Measurements from ENCODE around the gene MBOAT1. TPM values are rescaled to one million over a fixed set of nuclear protein-coding genes. Genes with fewer than 3 reads are reported as not detected.

MBOAT1 gene
- total RNA-seq, 4 donors from 2014 or later, result 0.61 to 1.8 (median 1.1) TPM

DNA sequence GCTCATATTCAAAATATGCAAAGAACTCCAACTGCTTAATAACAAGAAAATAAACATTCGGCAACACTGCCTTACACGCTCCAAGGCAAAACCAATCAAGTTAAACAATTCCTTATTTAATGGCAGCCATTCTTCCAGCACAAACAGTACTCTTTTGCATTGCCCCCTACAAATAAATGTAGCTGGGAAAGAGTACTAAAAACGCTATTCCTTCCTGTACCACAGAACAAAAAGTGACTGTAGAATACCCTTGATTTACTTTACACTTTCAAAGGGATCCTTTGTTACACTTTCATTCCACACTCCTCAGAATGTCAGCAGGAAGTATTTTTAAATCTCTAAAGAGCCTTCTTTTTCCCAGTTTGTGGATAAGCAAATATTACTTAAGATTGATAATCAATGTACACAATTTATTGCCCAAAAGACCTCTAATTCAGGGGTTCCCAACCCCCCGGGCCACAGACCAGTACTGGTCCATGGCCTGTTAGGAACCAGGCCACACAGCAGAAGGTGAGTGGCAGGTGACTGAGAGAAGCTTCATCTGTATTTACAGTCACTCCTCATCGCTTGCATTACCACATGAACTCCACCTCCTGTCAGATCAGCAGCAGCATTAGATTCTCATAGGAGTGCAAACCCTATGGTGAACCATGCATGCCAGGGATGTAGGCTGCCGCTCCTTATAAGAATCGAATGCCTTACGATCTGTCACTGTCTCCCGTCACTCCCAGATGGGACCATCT is 51.6 kb downstream of the MBOAT1 start:
- Histone ChIP-seq H3K27ac (no peak overlapping the region), H3K36me3 (no peaks in the 10 kb centered on the region), H3K9me3 (no peaks in the 10 kb centered on the region), H3K4me1 (no peaks in the 10 kb centered on the region), H3K4me3 (no peak overlapping the region), H3K27me3 (no peaks in the 10 kb centered on the region)
- intact Hi-C loops (cut with DNase I; ENCODE audit: low total_unique reads) (no loop called here), in situ Hi-C loops (cut with MboI; ENCODE audit: low sequenced_read_pairs in 4 of 4) (no loop called here)
- TF ChIP-seq, protein P1, sequence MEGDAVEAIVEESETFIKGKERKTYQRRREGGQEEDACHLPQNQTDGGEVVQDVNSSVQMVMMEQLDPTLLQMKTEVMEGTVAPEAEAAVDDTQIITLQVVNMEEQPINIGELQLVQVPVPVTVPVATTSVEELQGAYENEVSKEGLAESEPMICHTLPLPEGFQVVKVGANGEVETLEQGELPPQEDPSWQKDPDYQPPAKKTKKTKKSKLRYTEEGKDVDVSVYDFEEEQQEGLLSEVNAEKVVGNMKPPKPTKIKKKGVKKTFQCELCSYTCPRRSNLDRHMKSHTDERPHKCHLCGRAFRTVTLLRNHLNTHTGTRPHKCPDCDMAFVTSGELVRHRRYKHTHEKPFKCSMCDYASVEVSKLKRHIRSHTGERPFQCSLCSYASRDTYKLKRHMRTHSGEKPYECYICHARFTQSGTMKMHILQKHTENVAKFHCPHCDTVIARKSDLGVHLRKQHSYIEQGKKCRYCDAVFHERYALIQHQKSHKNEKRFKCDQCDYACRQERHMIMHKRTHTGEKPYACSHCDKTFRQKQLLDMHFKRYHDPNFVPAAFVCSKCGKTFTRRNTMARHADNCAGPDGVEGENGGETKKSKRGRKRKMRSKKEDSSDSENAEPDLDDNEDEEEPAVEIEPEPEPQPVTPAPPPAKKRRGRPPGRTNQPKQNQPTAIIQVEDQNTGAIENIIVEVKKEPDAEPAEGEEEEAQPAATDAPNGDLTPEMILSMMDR (IDR thresholded peaks at IDR 0.05 in 4 of 5, conservative IDR thresholded peaks at IDR 0.05 in 1 of 5), result no peak
- no peak for TF ChIP-seq POLR2A (IDR thresholded peaks at IDR 0.05)
- ATAC-seq, result no peak
- DNase-seq, result no peak

DNA sequence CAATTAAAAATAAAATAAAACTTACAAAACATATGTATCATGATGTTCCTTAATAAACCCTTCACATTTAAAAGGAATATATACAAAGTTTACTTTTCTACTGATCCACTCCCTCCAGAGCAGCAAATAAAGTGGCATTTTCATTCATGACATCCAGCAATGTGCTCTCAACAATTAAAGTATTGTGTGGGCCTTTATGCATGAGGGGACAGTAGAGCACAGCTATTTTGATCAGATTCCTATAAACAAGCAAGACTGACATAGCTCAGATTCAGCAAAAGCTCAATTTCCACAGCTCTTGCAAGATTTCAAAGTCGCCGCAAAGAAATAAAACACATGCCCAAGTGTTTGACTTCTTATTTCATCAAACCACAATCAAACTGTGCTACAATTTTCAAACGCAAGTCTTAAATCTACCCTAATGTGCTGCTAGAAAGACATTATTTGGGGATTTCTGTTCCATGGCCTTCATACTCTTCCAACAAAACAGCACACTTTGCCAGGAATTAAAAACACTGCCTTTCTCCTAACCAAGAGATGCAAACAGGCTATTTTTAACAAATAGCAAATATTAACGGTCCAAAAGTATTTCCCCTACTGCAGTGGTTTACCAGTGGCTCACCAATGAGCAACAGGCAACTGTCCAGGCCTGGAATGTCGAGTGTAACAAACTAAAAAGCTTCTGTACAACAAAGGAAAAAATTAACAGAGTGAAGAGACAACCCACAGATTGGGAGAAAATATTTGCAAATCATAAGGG is 52.3 kb downstream of the MBOAT1 start:
- in situ Hi-C loops (cut with MboI; ENCODE audit: low sequenced_read_pairs in 4 of 4) (no loop called here), intact Hi-C loops (cut with DNase I; ENCODE audit: low total_unique reads) (no loop called here)
- no peaks in the 10 kb centered on the region for H3K27me3 ChIP-seq
- no peak for TF ChIP-seq POLR2A (IDR thresholded peaks at IDR 0.05)
- TF ChIP-seq, protein P1 (IDR thresholded peaks at IDR 0.05 in 4 of 5, conservative IDR thresholded peaks at IDR 0.05 in 1 of 5), result no peak
- no peak overlapping the region for H3K4me3 ChIP-seq
- no peaks in the 10 kb centered on the region for H3K9me3 ChIP-seq
- H3K36me3 ChIP-seq, result no peaks in the 10 kb centered on the region
- ATAC-seq, result no peak
- no peaks in the 10 kb centered on the region for H3K4me1 ChIP-seq
- H3K27ac ChIP-seq, result no peak overlapping the region
- no peak for DNase-seq

GRCh38 chr6:20159098-20159497 is 53.2 kb downstream of the MBOAT1 start:
- Histone ChIP-seq H3K27ac (no peak overlapping the region), H3K27me3 (no peaks in the 10 kb centered on the region), H3K36me3 (no peaks in the 10 kb centered on the region), H3K4me1 (no peaks in the 10 kb centered on the region), H3K4me3 (no peak overlapping the region), H3K9me3 (no peaks in the 10 kb centered on the region)
- in situ Hi-C loops (cut with MboI; ENCODE audit: low sequenced_read_pairs in 4 of 4) (no loop called here), intact Hi-C loops (cut with DNase I; ENCODE audit: low total_unique reads) (no loop called here)
- TF ChIP-seq POLR2A (IDR thresholded peaks at IDR 0.05), result no peak
- TF ChIP-seq, protein P1 (IDR thresholded peaks at IDR 0.05 in 4 of 5, conservative IDR thresholded peaks at IDR 0.05 in 1 of 5), result no peak
- ATAC-seq (no peak), DNase-seq (no peak)

- Histone ChIP-seq H3K27ac (no peak overlapping the region), H3K9me3 (no peaks in the 10 kb centered on the region), H3K4me1 (no peaks in the 10 kb centered on the region), H3K36me3 (no peaks in the 10 kb centered on the region), H3K27me3 (no peaks in the 10 kb centered on the region), H3K4me3 (no peak overlapping the region)
- in situ Hi-C loops (cut with MboI; ENCODE audit: low sequenced_read_pairs in 4 of 4), result no loop called here
- DNase-seq (no peak), ATAC-seq (no peak)
- TF ChIP-seq, protein P1 (IDR thresholded peaks at IDR 0.05 in 4 of 5, conservative IDR thresholded peaks at IDR 0.05 in 1 of 5), result no peak
- no peak for TF ChIP-seq POLR2A (IDR thresholded peaks at IDR 0.05)
- intact Hi-C loops (cut with DNase I; ENCODE audit: low total_unique reads), result no loop called here
Measured at GRCh38 chr6:20158676-20159075, 53.6 kb downstream of the MBOAT1 start.

Data from gastrocnemius medialis (tissue), 4 donors.